Endothelial cell (in vitro differentiated cells): ENCODE results near the gene NFIX. TPM values are rescaled to one million over a fixed set of nuclear protein-coding genes. Genes with fewer than 3 reads are reported as not detected.

ENCODE experiments used
- DNase-seq: peaks from one replicate; pipeline ENCODE4 v3.0.0; 2021; ENCODE audit warnings: low spot score
- H3K27ac Mint-ChIP-seq: one replicate; pipeline ENCODE4 v1.8.0; 2021; ENCODE audit warnings: mixed read lengths, inconsistent platforms; ENCODE audit not compliant: unreplicated experiment
- H3K27me3 Mint-ChIP-seq: one replicate; pipeline ENCODE4 v1.8.0; 2021; ENCODE audit warnings: mild to moderate bottlenecking, moderate library complexity, mixed read lengths, inconsistent platforms; ENCODE audit not compliant: unreplicated experiment
- H3K36me3 Mint-ChIP-seq: one replicate; pipeline ENCODE4 v1.8.0; 2021; ENCODE audit warnings: mild to moderate bottlenecking, low read depth, mixed read lengths, inconsistent platforms; ENCODE audit not compliant: unreplicated experiment
- H3K4me1 Mint-ChIP-seq: one replicate; pipeline ENCODE4 v1.8.0; 2021; ENCODE audit warnings: mild to moderate bottlenecking, mixed read lengths, inconsistent platforms; ENCODE audit not compliant: unreplicated experiment
- H3K4me3 Mint-ChIP-seq: one replicate; pipeline ENCODE4 v1.8.0; 2021; ENCODE audit warnings: mild to moderate bottlenecking, mixed read lengths, inconsistent platforms; ENCODE audit not compliant: unreplicated experiment
- H3K9me3 Mint-ChIP-seq: one replicate; pipeline ENCODE4 v1.8.0; 2021; ENCODE audit warnings: mixed read lengths, inconsistent platforms; ENCODE audit not compliant: unreplicated experiment
- total RNA-seq: library from RNA; stranded (reverse); fragmentation: NEBNext Ultra II Directional; extraction: Animal tissue kit (Norgen Biotek cat#: 25700); gene quantifications from one replicate; pipeline ENCODE4 v1.2.1, GENCODE V29; 2021; ENCODE audit not compliant: unreplicated experiment
- TF ChIP-seq, protein P1 (sequence below): fragments of 200-600 bp; sonication (generic); IDR thresholded peaks from one replicate; pipeline ENCODE4 v1.5.0; 2021; ENCODE audit warnings: antibody characterized with exemption; ENCODE audit not compliant: unreplicated experiment

Gene NFIX
- total RNA-seq, 1 donor from 2014 or later, result 9.9 TPM

DNA sequence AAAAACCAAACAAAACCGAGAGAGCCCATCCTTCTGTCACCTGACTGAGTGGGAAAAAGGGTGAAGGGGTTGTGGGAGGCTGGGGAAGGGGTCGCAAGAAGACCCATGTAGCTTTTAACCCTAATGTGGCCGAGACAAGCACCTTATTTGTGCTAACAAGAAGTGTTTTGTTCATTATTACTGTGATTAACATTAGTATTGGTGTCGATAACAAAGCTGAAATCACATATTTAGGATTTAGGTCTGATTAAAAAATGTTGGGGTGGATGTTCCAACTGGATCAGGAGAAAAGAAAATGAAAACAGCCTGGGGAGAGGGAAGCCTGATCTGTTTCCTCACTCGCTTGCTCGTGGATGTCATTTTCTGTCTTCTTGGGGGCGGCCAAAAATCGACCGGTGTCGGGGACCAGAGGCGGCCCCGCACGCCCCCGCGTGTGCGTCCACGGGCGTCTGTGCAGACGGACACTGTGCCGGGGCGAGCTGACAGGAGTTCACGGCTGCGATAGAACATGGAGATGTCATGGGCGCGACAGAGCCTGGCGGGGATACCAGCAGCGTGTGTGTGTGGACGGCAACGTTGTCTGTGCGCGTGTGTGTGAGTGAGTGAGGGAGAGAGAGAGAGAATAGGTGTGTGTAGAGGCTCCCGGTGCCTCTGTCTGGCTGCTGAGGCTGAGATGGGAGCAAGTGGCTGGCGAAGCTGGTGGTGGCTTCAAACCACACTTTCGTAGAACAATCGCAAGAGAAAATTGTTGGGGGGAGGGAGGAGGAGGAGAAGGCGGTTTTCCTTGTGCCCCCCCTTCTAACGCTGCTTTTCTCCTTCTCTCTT is 29.1 kb downstream of the NFIX start:
- no peak for DNase-seq
- peaks cover 25% of the 10 kb centered on the region for H3K27me3 Mint-ChIP-seq
- no peaks in the 10 kb centered on the region for H3K9me3 Mint-ChIP-seq
- H3K4me1 Mint-ChIP-seq, result peaks cover 85% of the 10 kb centered on the region
- TF ChIP-seq, protein P1, sequence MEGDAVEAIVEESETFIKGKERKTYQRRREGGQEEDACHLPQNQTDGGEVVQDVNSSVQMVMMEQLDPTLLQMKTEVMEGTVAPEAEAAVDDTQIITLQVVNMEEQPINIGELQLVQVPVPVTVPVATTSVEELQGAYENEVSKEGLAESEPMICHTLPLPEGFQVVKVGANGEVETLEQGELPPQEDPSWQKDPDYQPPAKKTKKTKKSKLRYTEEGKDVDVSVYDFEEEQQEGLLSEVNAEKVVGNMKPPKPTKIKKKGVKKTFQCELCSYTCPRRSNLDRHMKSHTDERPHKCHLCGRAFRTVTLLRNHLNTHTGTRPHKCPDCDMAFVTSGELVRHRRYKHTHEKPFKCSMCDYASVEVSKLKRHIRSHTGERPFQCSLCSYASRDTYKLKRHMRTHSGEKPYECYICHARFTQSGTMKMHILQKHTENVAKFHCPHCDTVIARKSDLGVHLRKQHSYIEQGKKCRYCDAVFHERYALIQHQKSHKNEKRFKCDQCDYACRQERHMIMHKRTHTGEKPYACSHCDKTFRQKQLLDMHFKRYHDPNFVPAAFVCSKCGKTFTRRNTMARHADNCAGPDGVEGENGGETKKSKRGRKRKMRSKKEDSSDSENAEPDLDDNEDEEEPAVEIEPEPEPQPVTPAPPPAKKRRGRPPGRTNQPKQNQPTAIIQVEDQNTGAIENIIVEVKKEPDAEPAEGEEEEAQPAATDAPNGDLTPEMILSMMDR, result no peak
- peak overlapping the region; percentile 84 for H3K27ac Mint-ChIP-seq
- H3K36me3 Mint-ChIP-seq, result peaks cover 5% of the 10 kb centered on the region
- peak overlapping the region; percentile 85 for H3K4me3 Mint-ChIP-seq

DNA sequence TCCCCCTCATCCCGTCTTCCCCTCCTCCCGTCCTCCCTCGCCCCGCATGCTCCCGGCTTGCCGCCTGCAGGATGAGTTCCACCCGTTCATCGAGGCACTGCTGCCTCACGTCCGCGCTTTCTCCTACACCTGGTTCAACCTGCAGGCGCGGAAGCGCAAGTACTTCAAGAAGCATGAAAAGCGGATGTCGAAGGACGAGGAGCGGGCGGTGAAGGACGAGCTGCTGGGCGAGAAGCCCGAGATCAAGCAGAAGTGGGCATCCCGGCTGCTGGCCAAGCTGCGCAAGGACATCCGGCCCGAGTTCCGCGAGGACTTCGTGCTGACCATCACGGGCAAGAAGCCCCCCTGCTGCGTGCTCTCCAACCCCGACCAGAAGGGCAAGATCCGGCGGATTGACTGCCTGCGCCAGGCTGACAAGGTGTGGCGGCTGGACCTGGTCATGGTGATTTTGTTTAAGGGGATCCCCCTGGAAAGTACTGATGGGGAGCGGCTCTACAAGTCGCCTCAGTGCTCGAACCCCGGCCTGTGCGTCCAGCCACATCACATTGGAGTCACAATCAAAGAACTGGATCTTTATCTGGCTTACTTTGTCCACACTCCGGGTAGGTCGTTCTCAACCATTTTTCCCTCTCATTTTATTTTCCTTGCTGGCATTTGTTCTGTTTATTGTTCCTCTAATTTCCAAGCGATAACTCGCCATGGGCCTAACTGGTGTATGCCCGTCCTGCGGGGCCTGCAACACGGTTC is 29.8 kb downstream of the NFIX start:
- Mint-ChIP-seq H3K27ac (peak overlapping the region; percentile 94), H3K9me3 (no peaks in the 10 kb centered on the region), H3K27me3 (peaks cover 25% of the 10 kb centered on the region), H3K4me1 (peaks cover 83% of the 10 kb centered on the region), H3K36me3 (peaks cover 5% of the 10 kb centered on the region), H3K4me3 (peak overlapping the region; percentile 87)
- TF ChIP-seq, protein P1, result no peak
- peak; percentile 50 for DNase-seq

DNA sequence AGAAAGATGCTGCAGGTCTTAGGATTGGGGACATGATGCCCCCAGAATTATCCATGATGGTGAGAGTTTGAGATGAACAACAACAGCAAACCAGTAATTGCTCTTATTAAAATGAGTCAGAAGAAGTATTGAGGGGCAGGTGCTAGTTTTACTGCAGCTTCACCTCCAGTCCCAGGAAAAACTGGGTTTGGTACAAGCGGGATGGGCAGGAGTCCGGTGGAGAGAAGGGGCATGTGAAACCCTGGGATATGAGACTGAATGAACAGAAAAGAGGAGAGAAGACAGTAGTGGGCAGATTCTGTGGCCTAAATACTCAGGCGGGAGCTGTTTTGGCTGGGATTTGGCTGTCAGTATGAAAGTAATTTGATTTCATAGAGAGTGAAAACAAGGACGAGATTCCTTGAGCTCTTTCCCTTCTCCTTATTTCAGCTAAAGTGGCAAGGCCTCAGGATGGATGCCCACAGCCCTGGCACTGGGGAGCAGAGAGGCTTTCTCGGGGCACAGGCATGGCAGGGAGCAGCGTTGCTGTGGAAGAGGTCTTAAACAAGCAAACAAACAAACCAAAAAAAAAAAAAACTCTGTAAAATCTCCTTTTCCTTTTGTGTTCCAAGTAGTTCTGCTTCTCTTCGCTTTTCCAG is 30.7 kb downstream of the NFIX start:
- TF ChIP-seq, protein P1, result no peak
- H3K36me3 Mint-ChIP-seq, result peaks cover 5% of the 10 kb centered on the region
- H3K27ac Mint-ChIP-seq, result peak overlapping the region; percentile 94
- H3K4me1 Mint-ChIP-seq, result peaks cover 77% of the 10 kb centered on the region
- H3K27me3 Mint-ChIP-seq, result peaks cover 22% of the 10 kb centered on the region
- H3K9me3 Mint-ChIP-seq, result no peaks in the 10 kb centered on the region
- H3K4me3 Mint-ChIP-seq, result peak overlapping the region; percentile 87
- DNase-seq, result no peak

DNA sequence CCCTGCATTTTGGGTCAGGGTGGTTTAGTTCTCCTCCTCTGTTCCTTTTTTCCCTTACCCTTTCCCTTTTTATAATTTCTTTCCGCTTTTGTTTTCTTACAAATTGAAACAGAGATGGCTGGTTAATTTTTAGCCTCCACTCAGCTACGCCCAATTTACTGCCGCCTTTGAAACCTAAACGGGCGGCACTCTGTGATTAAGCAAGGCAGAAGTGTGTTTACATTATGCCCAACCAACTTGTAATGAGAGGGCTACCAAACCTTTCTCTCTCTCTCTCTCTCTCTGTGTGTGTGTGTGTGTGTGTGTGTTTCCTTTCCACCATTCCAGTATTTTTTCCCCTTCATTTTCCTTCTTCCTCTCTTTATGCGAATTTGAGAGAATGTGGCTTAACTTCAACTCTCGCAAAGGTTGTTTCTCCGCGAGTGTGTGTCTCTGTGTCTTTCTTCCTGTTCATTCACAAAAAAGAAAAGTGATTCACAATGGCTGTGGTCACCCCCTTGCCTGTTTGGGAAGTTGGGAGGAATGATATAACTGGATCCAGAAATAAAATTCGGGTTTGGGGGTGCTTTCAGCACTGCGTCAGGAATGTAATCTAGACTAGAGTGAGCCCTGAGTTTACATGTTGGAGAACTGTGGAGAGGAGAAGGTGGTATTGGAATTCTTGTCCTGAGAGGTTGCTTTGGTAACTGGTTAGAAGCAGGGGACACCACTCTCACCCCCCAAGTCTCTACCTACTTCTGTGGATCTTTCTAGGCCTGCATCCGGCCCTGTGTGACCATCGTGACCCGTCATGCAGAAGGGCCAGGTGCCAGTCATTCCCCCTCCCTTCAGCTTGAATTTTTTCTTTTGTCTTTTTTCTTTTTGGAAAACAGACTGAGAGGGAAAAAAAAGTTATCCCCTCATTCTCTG is 31.4 kb downstream of the NFIX start:
- peak overlapping the region; percentile 94 for H3K27ac Mint-ChIP-seq
- no peaks in the 10 kb centered on the region for H3K9me3 Mint-ChIP-seq
- TF ChIP-seq, protein P1, result no peak
- H3K36me3 Mint-ChIP-seq, result peaks cover 5% of the 10 kb centered on the region
- no peak for DNase-seq
- peaks cover 73% of the 10 kb centered on the region for H3K4me1 Mint-ChIP-seq
- peak overlapping the region; percentile 87 for H3K4me3 Mint-ChIP-seq
- H3K27me3 Mint-ChIP-seq, result peaks cover 22% of the 10 kb centered on the region
